ENCODE measurements around the gene TNS1. TPM values are rescaled to one million over a fixed set of nuclear protein-coding genes. Genes with fewer than 3 reads are reported as not detected.
A peak's percentile ranks its signal among the peaks of the same experiment; 100 is the strongest.

TNS1 gene
- total and polyA plus RNA-seq, 2 donors: 8.3 to 21.3 TPM

GRCh38 chr2:217930761-217931563, 71.8 kb downstream of the TNS1 start:
- Histone ChIP-seq H3K36me3 (ENCODE audit: control insufficient read depth in 2 of 2, insufficient read depth in 2 of 2, low read length in 1 of 2) (no peaks in the 10 kb centered on the region), H3K4me3 (ENCODE audit: low read length in 2 of 2) (no peak overlapping the region), H3K4me1 (ENCODE audit: control insufficient read depth in 2 of 2, insufficient read depth in 2 of 2, low read length in 2 of 2) (peaks cover 0 to 60% of the 10 kb centered on the region in 2 donors), H3K9me3 (ENCODE audit: control insufficient read depth in 2 of 2, insufficient read depth in 1 of 2, low read length in 1 of 2) (no peaks in the 10 kb centered on the region), H3K27ac (ENCODE audit: low read depth in 1 of 2, low read length in 1 of 2) (no peak overlapping the region), H3K27me3 (ENCODE audit: control insufficient read depth in 2 of 2, insufficient read depth in 1 of 2, low read length in 1 of 2) (no peaks in the 10 kb centered on the region)
- no peak for DNase-seq (ENCODE audit: low read depth in 6 of 9, low spot score in 9 of 9)
- WGBS: 37% methylated on average over 11 of the region's 11 CpGs

GRCh38 chr2:217929757-217930707, 72.8 kb downstream of the TNS1 start:
- Histone ChIP-seq H3K4me1 (ENCODE audit: control insufficient read depth in 2 of 2, insufficient read depth in 2 of 2, low read length in 2 of 2) (peaks cover 0 to 55% of the 10 kb centered on the region in 2 donors), H3K9me3 (ENCODE audit: control insufficient read depth in 2 of 2, insufficient read depth in 1 of 2, low read length in 1 of 2) (no peaks in the 10 kb centered on the region), H3K27ac (ENCODE audit: low read depth in 1 of 2, low read length in 1 of 2) (peak overlapping the region in 1 of 2 donors; percentile 62), H3K36me3 (ENCODE audit: control insufficient read depth in 2 of 2, insufficient read depth in 2 of 2, low read length in 1 of 2) (no peaks in the 10 kb centered on the region), H3K4me3 (ENCODE audit: low read length in 2 of 2) (no peak overlapping the region), H3K27me3 (ENCODE audit: control insufficient read depth in 2 of 2, insufficient read depth in 1 of 2, low read length in 1 of 2) (no peaks in the 10 kb centered on the region)
- DNase-seq (ENCODE audit: low read depth in 6 of 9, low spot score in 9 of 9): no peak
- 95% methylated on average over 14 of the region's 14 CpGs for WGBS

- 96% methylated on average over 8 of the region's 8 CpGs for WGBS
- no peaks in the 10 kb centered on the region for H3K9me3 ChIP-seq (ENCODE audit: control insufficient read depth in 2 of 2, insufficient read depth in 1 of 2, low read length in 1 of 2)
- H3K36me3 ChIP-seq (ENCODE audit: control insufficient read depth in 2 of 2, insufficient read depth in 2 of 2, low read length in 1 of 2): no peaks in the 10 kb centered on the region
- peak overlapping the region in 1 of 2 donors; percentile 83 for H3K27ac ChIP-seq (ENCODE audit: low read depth in 1 of 2, low read length in 1 of 2)
- H3K4me3 ChIP-seq (ENCODE audit: low read length in 2 of 2): no peak overlapping the region
- H3K27me3 ChIP-seq (ENCODE audit: control insufficient read depth in 2 of 2, insufficient read depth in 1 of 2, low read length in 1 of 2): no peaks in the 10 kb centered on the region
- no peak for DNase-seq (ENCODE audit: low read depth in 6 of 9, low spot score in 9 of 9)
- H3K4me1 ChIP-seq (ENCODE audit: control insufficient read depth in 2 of 2, insufficient read depth in 2 of 2, low read length in 2 of 2): peaks cover 0 to 47% of the 10 kb centered on the region in 2 donors
Measured at GRCh38 chr2:217929272-217929671, 73.5 kb downstream of the TNS1 start.

GRCh38 chr2:217928324-217929181, 74.2 kb downstream of the TNS1 start:
- H3K36me3 ChIP-seq (ENCODE audit: control insufficient read depth in 2 of 2, insufficient read depth in 2 of 2, low read length in 1 of 2): no peaks in the 10 kb centered on the region
- H3K9me3 ChIP-seq (ENCODE audit: control insufficient read depth in 2 of 2, insufficient read depth in 1 of 2, low read length in 1 of 2): no peaks in the 10 kb centered on the region
- H3K4me3 ChIP-seq (ENCODE audit: low read length in 2 of 2): no peak overlapping the region
- DNase-seq (ENCODE audit: low read depth in 6 of 9, low spot score in 9 of 9): no peak
- H3K27me3 ChIP-seq (ENCODE audit: control insufficient read depth in 2 of 2, insufficient read depth in 1 of 2, low read length in 1 of 2): no peaks in the 10 kb centered on the region
- 71% methylated on average over 7 of the region's 7 CpGs for WGBS
- peaks cover 0 to 40% of the 10 kb centered on the region in 2 donors for H3K4me1 ChIP-seq (ENCODE audit: control insufficient read depth in 2 of 2, insufficient read depth in 2 of 2, low read length in 2 of 2)
- peak overlapping the region; percentile 43 to 83 for H3K27ac ChIP-seq (ENCODE audit: low read depth in 1 of 2, low read length in 1 of 2)

GRCh38 chr2:217927601-217928323, 75.0 kb downstream of the TNS1 start:
- H3K27ac ChIP-seq (ENCODE audit: low read depth in 1 of 2, low read length in 1 of 2): peak overlapping the region; percentile 43 to 83
- H3K36me3 ChIP-seq (ENCODE audit: control insufficient read depth in 2 of 2, insufficient read depth in 2 of 2, low read length in 1 of 2): no peaks in the 10 kb centered on the region
- no peak for DNase-seq (ENCODE audit: low read depth in 6 of 9, low spot score in 9 of 9)
- H3K9me3 ChIP-seq (ENCODE audit: control insufficient read depth in 2 of 2, insufficient read depth in 1 of 2, low read length in 1 of 2): no peaks in the 10 kb centered on the region
- H3K4me3 ChIP-seq (ENCODE audit: low read length in 2 of 2): no peak overlapping the region
- no peaks in the 10 kb centered on the region for H3K27me3 ChIP-seq (ENCODE audit: control insufficient read depth in 2 of 2, insufficient read depth in 1 of 2, low read length in 1 of 2)
- H3K4me1 ChIP-seq (ENCODE audit: control insufficient read depth in 2 of 2, insufficient read depth in 2 of 2, low read length in 2 of 2): peaks cover 0 to 32% of the 10 kb centered on the region in 2 donors
- 88% methylated on average over 2 of the region's 2 CpGs for WGBS

GRCh38 chr2:217926801-217927200, 76.0 kb downstream of the TNS1 start:
- Histone ChIP-seq H3K4me1 (ENCODE audit: control insufficient read depth in 2 of 2, insufficient read depth in 2 of 2, low read length in 2 of 2) (peaks cover 0 to 32% of the 10 kb centered on the region in 2 donors), H3K4me3 (ENCODE audit: low read length in 2 of 2) (no peak overlapping the region)
- WGBS: 95% methylated on average over 2 of the region's 2 CpGs

GRCh38 chr2:217924346-217924901, 78.4 kb downstream of the TNS1 start:
- Histone ChIP-seq H3K36me3 (ENCODE audit: control insufficient read depth in 2 of 2, insufficient read depth in 2 of 2, low read length in 1 of 2) (no peaks in the 10 kb centered on the region), H3K4me3 (ENCODE audit: low read length in 2 of 2) (no peak overlapping the region), H3K4me1 (ENCODE audit: control insufficient read depth in 2 of 2, insufficient read depth in 2 of 2, low read length in 2 of 2) (peaks cover 0 to 21% of the 10 kb centered on the region in 2 donors), H3K27me3 (ENCODE audit: control insufficient read depth in 2 of 2, insufficient read depth in 1 of 2, low read length in 1 of 2) (no peaks in the 10 kb centered on the region), H3K9me3 (ENCODE audit: control insufficient read depth in 2 of 2, insufficient read depth in 1 of 2, low read length in 1 of 2) (no peaks in the 10 kb centered on the region), H3K27ac (ENCODE audit: low read depth in 1 of 2, low read length in 1 of 2) (no peak overlapping the region)
- DNase-seq (ENCODE audit: low read depth in 6 of 9, low spot score in 9 of 9): no peak
- 79% methylated on average over 5 of the region's 5 CpGs for WGBS

More at GRCh38 chr2:217926801-217927200, 76.0 kb downstream of the TNS1 start:
- Histone ChIP-seq H3K27ac (ENCODE audit: low read depth in 1 of 2, low read length in 1 of 2) (peak overlapping the region in 1 of 2 donors; percentile 43), H3K9me3 (ENCODE audit: control insufficient read depth in 2 of 2, insufficient read depth in 1 of 2, low read length in 1 of 2) (no peaks in the 10 kb centered on the region), H3K36me3 (ENCODE audit: control insufficient read depth in 2 of 2, insufficient read depth in 2 of 2, low read length in 1 of 2) (no peaks in the 10 kb centered on the region), H3K27me3 (ENCODE audit: control insufficient read depth in 2 of 2, insufficient read depth in 1 of 2, low read length in 1 of 2) (no peaks in the 10 kb centered on the region)
- DNase-seq (ENCODE audit: low read depth in 6 of 9, low spot score in 9 of 9): no peak

All from thymus (tissue), 11 donors.